ENCODE data around the gene PDZK1IP1. TPM values are rescaled to one million over a fixed set of nuclear protein-coding genes. Genes with fewer than 3 reads are reported as not detected.

The PDZK1IP1 gene
- total and polyA plus RNA-seq, 2 of the 13 experiments (the other 11 are each of a cell fraction or from before 2014, with no cell fraction given): 0.24 to 1.6 TPM

DNA sequence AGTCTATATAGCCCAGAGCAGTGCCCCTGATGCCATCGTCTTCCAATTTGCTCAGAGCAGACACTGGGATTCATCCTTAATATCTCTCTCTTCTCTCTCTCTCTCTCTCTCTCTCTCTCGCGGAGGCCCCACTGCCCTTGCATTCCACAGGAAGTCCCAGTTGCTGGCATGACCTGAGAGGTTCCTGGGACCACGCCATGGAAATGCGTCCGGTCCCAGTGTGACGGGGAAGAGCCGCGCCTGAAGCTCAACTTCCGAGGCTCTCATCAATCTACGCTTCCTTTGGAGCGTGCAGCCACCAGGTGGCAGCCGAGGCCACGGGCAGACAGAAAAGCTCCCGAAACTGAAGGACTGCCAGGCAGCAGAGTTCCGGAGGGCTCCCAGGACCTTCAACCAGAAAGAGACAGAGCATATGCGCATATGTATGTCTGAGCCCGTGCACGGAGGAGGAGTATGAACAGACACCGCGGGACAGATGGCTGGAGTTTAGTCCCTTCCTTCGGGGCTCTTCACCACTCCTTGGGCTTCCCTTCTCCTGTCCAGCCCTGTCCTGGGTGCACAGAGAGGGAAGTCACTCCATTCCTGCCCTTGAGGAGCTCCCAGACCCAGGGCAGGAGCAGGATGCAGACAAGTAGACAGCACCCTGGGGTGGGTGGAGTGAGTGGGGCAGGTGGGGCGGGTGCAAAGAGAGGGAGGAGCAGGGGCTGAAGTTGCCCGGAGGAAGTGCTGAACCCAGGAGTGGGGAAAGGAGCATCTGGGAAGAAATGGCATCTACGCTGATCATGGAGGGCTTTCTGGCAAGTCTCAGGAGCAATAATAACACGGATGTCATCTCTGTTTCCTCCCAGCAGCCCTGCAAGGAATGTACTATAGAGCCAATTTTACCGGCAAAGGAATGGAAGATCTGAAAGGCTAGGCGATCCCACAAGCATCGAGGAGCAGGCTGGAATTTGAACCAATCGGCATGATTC, 10.5 kb downstream of the PDZK1IP1 start (continued):
- TF ChIP-seq DMAP1 (CRISPR knock-in tag; IDR thresholded peaks at IDR 0.05): no peak; the same call in 1 of the 2 replicates
- TF ChIP-seq ZEB1 (IDR thresholded peaks at IDR 0.05; ENCODE audit: insufficient replicate concordance, low read depth): no peak
- no peak for TF ChIP-seq ZNF550 (CRISPR knock-in tag; IDR thresholded peaks at IDR 0.05; ENCODE audit: borderline replicate concordance)
- peak; percentile 27; the same call in 1 of the 2 replicates for TF ChIP-seq KAT7 (CRISPR knock-in tag; IDR thresholded peaks at IDR 0.05; ENCODE audit: borderline replicate concordance)
- TF ChIP-seq ZNF709 (CRISPR knock-in tag; IDR thresholded peaks at IDR 0.05): no peak
- TF ChIP-seq ZNF547 (CRISPR knock-in tag; IDR thresholded peaks at IDR 0.05): no peak
- no peak; the same call in 1 of the 2 replicates for TF ChIP-seq NR2F2 (IDR thresholded peaks at IDR 0.05; ENCODE audit: borderline replicate concordance, low read depth)
- TF ChIP-seq, protein P1, sequence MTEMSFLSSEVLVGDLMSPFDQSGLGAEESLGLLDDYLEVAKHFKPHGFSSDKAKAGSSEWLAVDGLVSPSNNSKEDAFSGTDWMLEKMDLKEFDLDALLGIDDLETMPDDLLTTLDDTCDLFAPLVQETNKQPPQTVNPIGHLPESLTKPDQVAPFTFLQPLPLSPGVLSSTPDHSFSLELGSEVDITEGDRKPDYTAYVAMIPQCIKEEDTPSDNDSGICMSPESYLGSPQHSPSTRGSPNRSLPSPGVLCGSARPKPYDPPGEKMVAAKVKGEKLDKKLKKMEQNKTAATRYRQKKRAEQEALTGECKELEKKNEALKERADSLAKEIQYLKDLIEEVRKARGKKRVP (CRISPR knock-in tag; IDR thresholded peaks at IDR 0.05): no peak
- no peak for TF ChIP-seq ZNF652 (CRISPR knock-in tag; IDR thresholded peaks at IDR 0.05; ENCODE audit: borderline replicate concordance, low read depth)
- TF ChIP-seq, protein P2, sequence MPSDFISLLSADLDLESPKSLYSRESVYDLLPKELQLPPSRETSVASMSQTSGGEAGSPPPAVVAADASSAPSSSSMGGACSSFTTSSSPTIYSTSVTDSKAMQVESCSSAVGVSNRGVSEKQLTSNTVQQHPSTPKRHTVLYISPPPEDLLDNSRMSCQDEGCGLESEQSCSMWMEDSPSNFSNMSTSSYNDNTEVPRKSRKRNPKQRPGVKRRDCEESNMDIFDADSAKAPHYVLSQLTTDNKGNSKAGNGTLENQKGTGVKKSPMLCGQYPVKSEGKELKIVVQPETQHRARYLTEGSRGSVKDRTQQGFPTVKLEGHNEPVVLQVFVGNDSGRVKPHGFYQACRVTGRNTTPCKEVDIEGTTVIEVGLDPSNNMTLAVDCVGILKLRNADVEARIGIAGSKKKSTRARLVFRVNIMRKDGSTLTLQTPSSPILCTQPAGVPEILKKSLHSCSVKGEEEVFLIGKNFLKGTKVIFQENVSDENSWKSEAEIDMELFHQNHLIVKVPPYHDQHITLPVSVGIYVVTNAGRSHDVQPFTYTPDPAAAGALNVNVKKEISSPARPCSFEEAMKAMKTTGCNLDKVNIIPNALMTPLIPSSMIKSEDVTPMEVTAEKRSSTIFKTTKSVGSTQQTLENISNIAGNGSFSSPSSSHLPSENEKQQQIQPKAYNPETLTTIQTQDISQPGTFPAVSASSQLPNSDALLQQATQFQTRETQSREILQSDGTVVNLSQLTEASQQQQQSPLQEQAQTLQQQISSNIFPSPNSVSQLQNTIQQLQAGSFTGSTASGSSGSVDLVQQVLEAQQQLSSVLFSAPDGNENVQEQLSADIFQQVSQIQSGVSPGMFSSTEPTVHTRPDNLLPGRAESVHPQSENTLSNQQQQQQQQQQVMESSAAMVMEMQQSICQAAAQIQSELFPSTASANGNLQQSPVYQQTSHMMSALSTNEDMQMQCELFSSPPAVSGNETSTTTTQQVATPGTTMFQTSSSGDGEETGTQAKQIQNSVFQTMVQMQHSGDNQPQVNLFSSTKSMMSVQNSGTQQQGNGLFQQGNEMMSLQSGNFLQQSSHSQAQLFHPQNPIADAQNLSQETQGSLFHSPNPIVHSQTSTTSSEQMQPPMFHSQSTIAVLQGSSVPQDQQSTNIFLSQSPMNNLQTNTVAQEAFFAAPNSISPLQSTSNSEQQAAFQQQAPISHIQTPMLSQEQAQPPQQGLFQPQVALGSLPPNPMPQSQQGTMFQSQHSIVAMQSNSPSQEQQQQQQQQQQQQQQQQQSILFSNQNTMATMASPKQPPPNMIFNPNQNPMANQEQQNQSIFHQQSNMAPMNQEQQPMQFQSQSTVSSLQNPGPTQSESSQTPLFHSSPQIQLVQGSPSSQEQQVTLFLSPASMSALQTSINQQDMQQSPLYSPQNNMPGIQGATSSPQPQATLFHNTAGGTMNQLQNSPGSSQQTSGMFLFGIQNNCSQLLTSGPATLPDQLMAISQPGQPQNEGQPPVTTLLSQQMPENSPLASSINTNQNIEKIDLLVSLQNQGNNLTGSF (CRISPR knock-in tag; IDR thresholded peaks at IDR 0.05): no peak
- TF ChIP-seq, protein P3, sequence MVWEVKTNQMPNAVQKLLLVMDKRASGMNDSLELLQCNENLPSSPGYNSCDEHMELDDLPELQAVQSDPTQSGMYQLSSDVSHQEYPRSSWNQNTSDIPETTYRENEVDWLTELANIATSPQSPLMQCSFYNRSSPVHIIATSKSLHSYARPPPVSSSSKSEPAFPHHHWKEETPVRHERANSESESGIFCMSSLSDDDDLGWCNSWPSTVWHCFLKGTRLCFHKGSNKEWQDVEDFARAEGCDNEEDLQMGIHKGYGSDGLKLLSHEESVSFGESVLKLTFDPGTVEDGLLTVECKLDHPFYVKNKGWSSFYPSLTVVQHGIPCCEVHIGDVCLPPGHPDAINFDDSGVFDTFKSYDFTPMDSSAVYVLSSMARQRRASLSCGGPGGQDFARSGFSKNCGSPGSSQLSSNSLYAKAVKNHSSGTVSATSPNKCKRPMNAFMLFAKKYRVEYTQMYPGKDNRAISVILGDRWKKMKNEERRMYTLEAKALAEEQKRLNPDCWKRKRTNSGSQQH (CRISPR knock-in tag; IDR thresholded peaks at IDR 0.05; ENCODE audit: low read depth): peak; percentile 66; the same call in 1 of the 2 replicates
- 0 out of 2 replicates have a peak, but pooled peaks have one; percentile 36 for TF ChIP-seq ZNF234 (CRISPR knock-in tag; conservative IDR thresholded peaks at IDR 0.05)
- TF ChIP-seq RBFOX2 (IDR thresholded peaks at IDR 0.05; ENCODE audit: low read depth, low read length): no peak
- TF ChIP-seq RORA (CRISPR knock-in tag; IDR thresholded peaks at IDR 0.05): no peak
- TF ChIP-seq BRD4 (CRISPR knock-in tag; IDR thresholded peaks at IDR 0.05): no peak
- no peak for TF ChIP-seq CEBPB (IDR thresholded peaks at IDR 0.05; ENCODE audit: borderline replicate concordance, low read depth, low read length)
- no peak for TF ChIP-seq ASH2L (IDR thresholded peaks at IDR 0.05; ENCODE audit: insufficient read length, low read depth, low read length)
- no peak for TF ChIP-seq ZNF841 (CRISPR knock-in tag; IDR thresholded peaks at IDR 0.05; ENCODE audit: borderline replicate concordance)
- TF ChIP-seq RFXANK (CRISPR knock-in tag; IDR thresholded peaks at IDR 0.05): no peak
- no peak for TF ChIP-seq TCF7L2 (IDR thresholded peaks at IDR 0.05; ENCODE audit: low read depth, low read length)
- TF ChIP-seq, protein P4, sequence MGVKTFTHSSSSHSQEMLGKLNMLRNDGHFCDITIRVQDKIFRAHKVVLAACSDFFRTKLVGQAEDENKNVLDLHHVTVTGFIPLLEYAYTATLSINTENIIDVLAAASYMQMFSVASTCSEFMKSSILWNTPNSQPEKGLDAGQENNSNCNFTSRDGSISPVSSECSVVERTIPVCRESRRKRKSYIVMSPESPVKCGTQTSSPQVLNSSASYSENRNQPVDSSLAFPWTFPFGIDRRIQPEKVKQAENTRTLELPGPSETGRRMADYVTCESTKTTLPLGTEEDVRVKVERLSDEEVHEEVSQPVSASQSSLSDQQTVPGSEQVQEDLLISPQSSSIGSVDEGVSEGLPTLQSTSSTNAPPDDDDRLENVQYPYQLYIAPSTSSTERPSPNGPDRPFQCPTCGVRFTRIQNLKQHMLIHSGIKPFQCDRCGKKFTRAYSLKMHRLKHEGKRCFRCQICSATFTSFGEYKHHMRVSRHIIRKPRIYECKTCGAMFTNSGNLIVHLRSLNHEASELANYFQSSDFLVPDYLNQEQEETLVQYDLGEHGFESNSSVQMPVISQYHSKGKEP (CRISPR knock-in tag; IDR thresholded peaks at IDR 0.05): no peak

Measured in HepG2 (cell line).